GM18517 (cell line): ENCODE data around the gene CCZ1.
"Not testable (repeated sequence)": the region's sequence is repeated elsewhere in the genome, so short reads cannot be mapped to it uniquely, and the experiment has no call there.

Experiments used
- ATAC-seq: cut with Tn5 transposase; IDR thresholded peaks from one replicate; pipeline ENCODE4 v1.9.1; 2021; ENCODE audit warnings: mild to moderate bottlenecking, moderate library complexity; ENCODE audit not compliant: unreplicated experiment

Gene CCZ1

DNA sequence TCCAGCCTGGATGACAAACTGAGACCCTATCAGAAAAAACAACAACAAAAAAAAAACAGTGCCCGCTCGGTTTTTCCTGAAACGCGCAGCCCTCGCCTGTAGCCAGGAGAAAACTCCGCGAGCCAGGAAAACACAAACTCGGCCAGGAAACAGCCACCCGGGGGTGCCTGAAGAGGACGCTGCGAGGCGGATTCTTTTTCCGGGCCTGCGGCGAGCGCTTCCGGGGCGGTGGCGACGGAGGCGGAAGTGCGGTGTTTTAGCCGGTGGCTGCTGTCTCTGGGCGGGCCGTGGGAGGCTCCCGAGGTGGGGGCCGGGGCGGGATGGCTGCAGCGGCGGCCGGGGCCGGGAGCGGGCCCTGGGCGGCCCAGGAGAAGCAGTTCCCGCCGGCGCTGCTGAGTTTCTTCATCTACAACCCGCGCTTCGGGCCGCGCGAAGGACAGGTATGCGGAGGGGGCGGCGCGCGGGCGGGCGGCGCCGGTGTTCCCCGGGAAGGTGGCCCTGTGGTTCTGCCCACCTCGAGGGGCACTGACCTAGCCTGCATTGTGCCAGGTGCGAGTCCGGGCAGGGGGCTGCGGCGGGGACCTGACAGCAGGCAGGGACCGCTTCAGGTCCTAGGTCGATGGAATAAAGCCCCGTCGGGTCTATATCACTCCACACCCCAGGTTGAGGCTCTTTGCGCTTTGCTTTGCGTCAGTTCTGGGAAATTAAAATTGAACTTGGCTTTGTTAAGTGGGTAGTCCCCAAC lies at the start of gene CCZ1:
Gene CCZ1, plus strand, starts transcription at position 254 of the 745 bp plus-strand sequence. Its CDS starts 67 bp downstream, at position 321.
- peak; percentile 77 for ATAC-seq

DNA sequence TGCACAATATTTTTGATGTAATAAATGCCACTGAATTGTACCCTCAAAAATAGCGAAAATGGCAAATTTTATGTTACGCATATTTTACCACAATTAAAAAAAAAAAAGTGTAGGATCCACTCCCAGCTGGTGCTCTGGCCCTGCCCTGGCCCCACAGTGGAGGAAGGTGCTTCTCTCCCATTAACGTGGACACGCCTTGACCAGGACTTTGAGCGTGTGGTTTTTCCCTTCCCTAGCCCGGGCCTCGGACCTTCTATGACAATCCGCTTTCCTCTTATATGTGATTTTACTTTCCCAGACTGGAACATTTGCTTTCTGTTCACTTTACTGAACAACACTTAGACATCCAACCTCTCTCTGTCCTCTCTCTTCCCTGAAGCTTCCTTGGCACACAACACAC lies 47.6 kb upstream of the CCZ1 start:
- no peak for ATAC-seq

DNA sequence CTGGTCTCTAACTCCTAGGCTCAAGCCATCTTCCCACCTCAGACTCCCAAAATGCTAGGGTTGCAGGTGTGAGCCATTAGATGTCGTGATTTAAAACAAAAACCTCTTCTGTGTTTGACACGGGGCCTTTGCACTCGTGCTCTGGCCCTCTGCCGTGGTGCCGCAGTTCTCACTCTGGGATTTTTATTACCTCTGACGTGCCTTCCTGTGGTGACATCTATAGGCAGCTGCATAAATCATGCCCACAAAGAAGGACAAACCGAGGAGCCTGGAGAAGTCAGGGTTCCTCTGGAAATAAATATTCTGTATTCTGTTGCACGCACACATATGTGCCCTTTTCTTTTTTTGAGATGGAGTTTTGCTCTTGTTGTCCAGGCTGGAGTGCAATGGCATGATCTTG lies 43.8 kb upstream of the CCZ1 start:
- no peak for ATAC-seq

DNA sequence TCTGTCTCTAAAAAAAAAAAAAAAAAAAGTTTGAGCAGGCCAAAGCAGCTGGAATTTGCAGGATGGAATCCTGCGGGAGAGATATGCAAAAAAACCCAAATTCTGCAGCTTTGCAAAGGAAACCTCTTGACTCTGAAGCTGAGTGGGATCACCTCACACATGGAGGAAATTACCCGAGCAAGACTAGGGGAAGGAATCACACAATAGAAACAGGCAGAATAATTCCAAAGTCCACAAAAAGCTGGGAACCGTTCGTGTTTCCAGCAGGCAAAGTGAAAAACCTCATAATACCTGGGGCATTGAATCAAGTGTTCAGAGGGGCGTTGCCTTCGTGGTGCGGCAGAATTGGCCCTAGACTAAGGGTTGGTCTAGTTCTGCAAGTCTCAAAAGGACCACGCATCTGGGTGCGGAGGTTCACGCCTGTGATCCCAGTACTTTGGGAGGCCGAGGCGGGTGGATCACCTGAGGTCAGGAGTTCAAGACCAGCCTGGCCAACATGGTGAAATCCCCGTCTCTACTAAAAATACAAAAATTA lies 41.4 kb upstream of the CCZ1 start:
- ATAC-seq, result not testable (repeated sequence)

DNA sequence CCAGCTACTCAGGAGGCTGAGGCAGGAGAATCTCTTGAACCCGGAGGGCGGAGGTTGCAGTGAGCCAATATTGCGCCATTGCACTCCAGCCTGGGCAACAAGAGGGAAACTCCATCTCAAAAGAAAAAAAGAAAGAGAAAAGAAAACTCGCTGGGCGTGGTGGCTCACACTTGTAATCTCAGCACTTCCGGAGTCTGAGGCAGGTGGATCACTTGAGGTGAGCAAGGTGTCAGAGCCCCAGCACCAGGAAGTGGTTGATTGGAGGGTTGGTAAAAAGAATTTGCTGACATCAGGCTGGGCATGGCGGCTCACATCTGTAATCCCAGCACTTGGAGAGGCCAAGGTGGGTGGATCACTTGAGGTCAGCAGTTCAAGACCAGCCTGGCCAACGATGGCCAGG lies 40.0 kb upstream of the CCZ1 start:
- ATAC-seq, result not testable (repeated sequence)

DNA sequence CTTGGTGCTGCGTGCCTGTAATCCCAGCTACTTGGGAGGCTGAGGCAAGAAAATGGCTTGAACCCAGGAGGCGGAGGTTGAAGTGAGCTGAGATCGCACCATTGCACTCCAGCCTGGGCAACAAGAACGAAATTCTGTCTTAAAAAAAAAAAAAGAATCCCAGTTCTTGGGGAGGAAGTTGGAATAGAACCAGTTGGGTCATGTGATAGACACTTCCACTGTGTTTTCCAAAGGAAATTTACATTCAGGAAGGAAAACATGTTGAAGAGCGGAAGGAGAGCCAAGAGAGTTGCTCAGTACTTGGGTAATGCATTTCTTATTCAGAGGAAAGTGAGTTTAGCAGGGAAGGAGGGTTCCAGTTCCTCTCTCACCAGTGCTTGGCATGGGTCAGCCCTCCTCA lies 37.3 kb upstream of the CCZ1 start:
- ATAC-seq, result not testable (repeated sequence)

DNA sequence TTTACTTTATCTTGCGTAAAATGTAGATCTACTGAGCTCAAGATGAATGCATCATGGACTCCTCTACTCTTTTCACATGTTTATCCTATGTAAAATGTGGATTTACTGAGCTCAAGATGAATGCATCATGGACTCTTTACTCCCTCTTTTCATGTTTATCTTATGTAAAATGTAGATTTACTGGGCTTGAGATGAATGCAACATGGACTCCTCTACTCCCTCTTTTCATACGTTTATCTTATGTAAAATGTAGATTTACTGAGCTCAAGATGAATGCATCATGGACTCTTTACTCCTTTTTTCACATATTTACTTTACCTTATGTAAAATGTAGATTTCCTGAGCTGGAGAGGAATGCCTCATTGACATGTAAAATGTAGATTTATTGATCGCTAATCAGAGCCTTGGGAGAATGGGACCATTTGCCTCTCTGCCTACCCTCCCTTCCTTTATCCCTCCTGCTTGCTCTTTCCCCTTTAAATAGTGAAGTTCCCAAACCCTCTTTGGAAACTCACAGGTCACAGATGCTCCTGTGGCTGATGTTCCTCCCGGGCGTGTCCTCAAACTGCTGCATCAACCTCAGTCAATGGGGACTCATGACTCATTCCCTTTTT lies 35.7 kb upstream of the CCZ1 start:
- not testable (repeated sequence) for ATAC-seq

DNA sequence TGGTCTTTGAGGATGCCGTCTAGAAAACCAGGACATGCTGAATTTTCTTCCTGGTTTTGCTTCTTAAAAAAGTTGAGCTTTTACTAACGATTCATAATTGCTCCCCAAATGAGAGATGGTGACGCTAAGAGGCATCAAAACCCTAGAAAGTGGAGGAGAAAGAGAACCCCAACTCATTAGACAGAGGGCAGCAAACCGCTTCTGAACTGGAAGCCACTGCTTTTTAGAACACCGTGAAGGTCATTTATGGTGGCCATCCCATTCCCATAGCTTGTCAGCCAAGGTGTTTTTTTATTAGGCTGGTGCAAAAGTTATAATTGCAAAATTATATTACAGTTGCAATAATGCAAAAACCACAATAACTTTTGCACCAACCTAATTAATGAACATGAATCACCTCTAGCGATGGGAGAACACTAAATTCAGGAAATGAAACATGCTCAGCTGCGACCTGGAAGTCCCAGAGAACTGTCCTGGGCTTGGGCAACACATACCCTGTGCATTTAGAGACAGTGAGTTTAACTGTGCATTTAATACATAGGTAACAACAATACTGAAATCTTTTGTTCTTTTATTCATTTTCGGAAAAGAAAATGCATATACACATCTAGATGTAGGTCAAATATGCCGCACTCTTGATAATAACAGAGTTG lies 33.1 kb upstream of the CCZ1 start:
- not testable (repeated sequence) for ATAC-seq

DNA sequence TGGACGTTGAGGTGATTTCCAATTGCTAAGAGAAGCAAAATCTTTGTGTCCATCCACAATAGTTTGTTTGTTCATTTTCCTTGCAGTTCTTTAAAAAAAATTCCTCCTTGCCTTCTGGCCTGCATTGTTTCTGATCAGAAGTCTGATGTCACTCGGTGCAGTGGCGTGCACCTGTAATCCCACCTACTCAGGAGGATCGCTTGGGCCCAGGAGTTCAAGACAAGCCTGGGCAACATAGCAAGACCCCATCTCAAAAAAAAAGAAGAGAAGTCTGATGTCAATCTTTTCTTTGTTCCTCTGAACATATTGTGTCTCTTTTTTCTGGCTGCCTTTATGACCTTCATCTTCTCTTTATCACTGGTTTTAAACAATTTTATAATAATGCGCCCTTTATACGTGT lies 31.5 kb upstream of the CCZ1 start:
- no peak for ATAC-seq

DNA sequence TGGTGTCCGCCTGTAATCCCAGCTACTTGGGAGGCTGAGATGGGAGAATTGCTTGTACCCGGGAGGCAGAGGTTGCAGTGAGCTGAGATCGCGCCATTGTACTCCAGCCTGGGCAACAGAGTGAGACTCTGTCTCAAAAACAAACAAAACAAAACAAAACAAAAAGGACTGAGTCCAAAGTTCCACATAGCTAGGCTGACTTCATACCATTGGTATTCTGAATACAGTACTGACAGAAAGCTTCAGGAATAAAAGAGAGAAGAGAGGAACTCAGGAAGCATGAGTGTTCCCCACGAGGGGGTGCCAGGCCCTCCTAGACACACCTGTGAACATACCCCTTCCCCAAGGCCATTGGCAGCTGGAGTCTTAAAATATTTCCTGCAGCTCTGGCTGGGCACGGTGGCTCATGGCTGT lies 29.6 kb upstream of the CCZ1 start:
- ATAC-seq, result not testable (repeated sequence)

DNA sequence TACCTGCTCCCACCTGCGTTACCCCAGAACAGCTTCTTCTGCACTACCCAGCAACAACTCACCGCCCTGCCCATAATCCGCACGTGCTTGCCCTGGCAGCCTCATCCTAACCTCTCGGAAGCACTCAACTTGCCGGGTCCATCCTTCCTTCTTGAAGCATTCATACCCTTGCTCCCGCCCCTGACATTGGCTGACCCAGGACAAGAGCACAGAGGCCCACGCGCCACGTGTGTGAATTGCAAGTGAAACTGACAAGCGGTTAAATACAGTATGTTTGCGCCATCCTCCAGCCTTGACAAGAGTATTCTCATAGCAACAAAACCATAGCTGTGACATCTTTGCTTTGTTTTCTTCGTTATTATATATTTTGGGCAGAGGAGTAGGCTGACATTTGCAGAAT lies 28.8 kb upstream of the CCZ1 start:
- ATAC-seq, result no peak

DNA sequence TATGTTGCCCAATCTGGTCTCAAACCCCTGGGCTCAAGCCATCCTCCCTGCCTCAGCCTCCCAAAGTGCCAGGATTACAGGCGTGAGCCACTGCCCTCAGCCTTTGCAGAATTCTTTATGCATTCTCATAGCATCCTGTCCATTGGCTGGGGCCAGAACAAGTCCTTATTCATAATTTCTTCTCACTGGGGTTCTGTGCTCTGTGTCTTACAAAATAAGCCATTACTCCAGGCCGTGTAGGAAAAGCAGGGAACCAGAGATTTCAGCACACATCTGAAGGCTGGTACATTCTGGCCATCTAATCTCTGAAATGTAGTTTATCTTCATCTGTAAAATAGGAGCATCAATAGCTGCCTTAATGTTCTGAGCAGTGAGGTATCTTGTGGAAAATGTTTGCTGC lies 28.2 kb upstream of the CCZ1 start:
- no peak for ATAC-seq

DNA sequence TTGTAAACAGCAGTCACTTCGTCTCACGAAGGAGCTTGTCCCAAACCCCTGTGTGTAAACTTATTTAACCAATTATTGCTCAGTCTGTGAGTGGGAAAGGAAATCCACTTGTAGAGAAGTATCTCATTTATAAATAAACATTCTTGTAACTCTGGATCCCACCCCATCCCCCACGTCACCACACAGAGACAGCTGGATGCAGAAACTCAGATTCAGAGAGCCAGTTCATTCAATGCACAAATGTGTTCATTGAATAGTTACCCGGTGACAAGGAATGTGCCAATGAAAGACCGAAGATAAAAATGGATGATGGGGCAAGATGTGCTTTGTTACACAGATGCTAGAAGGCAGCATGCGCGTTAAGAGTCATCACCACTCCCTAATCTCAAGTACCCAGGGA lies 26.2 kb upstream of the CCZ1 start:
- ATAC-seq, result no peak

DNA sequence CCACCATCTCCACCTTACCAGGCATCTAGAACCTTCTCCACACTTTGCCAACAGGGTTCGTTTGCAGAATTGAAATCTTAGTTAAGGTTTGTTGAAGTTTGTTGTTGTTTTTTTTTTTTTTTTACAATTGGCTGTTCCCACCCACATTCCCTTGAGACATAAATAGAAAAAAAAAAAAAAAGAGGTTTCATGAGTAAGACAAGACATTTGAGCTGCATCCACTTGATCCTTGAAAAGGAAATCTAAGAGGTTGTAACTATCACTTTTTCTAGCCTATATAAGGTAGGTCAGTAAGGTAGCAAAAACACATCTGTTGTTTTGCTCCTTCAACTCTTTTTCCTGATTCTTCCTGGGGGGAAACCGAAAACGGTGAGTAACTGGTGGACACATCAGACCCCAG lies 18.9 kb upstream of the CCZ1 start:
- not testable (repeated sequence) for ATAC-seq

DNA sequence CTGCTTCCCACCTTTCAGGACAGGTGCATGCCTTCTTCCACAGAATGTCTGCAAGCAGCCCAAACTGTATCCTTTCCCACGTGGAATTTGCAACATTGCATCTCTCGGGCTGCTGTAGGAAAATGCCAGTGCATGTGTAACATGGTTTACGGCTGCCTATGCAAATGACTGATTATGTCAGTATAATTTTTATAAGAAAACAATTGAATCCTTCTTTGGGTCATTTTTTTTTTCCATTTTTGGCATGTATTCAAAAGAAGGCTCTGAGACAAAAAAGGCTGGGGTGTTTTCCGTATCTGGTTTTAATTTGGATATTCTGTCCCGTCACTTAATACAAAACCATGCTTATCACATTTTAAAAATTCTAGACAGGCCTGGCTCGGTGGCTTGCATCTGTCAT lies 18.4 kb upstream of the CCZ1 start:
- ATAC-seq, result not testable (repeated sequence)

DNA sequence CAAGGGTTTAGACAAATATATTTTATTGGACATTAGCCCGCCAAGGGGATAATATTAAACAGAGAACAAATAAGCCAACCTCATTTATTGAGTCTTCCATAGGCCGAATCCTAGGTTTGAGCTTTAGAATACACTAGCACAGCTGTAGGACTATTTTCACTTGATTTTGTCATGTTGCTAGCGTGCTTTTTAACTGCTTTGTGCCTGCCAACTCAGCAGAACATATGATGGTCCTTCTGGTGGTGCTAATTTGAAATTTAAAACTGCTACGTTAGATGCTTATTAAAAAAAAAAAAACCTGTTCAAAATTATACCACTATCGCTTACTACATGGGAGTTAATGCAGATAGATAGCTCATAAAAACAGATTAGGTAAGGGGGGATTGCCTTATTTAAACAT lies 14.1 kb upstream of the CCZ1 start:
- ATAC-seq, result not testable (repeated sequence)

DNA sequence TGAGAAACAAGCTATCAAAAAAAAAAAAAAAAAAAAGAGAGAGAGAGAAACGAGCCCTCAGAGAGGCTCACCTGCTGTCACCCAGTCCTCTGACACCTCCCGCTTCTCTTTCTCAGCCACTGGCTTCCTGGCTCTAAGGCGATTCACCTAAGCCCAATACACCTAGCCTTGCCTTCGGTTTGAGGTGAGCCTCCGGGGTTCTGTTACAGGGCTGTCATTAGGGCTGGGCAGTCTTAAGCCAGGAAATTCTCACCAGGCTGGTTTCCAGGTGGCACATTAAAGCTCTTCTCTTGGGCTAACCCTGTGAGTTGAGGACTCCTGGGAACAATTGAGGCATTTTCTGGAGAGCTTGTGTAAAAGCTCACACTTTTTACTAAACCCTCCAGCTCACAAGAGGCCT lies 10.5 kb upstream of the CCZ1 start:
- not testable (repeated sequence) for ATAC-seq

DNA sequence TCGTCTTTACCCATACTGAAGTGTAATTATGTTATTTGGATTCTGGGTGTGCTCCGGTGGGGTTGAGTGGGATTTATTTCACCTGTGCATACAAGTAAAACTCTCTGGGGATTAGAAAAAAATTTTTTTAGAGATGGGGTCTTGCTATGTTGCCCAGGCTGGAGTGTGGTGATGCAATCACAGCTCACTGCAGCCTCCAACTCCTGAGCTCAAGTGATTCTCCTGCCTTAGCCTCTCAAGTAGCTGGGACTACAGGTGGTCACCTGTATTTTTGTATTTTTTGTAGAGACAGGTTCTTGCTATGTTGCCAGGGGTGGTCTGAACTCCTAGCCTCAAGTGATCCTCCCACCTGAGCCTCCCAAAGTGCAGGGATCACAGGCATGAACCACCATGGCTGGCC lies 8.3 kb upstream of the CCZ1 start:
- ATAC-seq, result not testable (repeated sequence)

DNA sequence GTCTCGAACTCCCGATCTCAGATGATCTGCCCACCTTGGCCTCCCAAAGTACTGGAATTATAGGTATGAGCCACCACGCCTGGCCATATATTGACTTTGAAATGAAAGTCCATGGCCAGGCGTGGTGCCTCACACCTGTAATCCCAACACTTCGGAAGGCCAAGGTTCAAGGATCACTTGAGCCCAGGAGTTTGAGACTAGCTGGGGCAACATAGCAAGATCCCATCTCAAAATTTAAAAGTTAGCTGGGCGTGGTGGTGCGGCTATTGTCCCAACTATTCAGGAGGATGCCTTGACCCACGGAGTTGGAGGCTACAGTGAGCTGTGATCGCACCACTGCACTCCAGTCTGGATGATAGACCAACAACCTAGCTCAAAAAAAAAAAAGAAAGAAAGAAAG lies 6.0 kb upstream of the CCZ1 start:
- ATAC-seq, result no peak

DNA sequence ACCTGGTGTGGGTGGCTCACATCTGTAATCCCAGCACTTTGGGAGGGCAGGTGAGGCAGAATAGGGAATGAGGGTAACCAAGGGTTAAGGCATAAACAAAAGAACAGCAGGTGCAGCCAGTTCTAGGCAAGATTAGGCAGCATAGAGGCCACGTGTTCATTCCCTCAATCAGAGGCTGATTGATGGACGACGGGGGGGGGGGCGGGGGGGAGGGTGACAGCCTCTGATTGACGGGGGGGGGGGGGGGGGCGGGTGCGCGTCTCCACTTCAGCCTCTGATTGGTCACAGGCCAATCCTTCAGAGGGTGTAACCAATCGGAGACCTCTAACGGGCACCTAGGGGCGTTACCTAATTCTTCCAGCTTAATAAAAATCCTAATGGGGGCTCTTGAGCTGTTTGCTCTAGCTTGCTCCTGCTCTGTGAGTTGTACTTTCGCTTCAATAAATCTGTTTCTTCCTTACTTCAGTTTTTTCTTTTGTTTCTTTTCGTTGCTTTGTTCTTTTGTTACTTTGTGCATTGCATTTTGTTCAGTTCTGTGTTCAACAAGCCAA lies 1.1 kb upstream of the CCZ1 start:
- ATAC-seq, result not testable (repeated sequence)

DNA sequence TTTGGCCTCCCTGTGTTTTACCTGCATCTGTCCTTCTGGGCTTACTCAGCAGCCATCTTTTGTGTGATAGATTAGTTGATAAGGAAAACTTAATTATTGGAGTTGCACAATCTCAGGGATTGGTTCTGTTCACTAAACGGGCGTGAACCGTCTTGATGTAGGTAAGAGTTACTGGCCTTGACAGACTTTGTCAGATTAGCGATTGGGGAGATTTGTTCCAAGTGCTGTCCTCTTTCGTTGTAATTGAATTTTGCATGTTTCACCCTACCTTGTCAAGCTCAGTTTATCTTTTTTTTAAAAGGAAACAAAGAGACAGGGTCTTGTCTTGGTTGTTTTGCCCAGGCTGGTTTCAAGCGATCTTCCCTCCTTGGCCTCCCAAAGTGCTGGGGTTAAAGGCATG lies 4.5 kb downstream of the CCZ1 start:
- ATAC-seq, result not testable (repeated sequence)
